ENCODE measurements around the gene MTSS2.
"Not testable (repeated sequence)": the region's sequence is repeated elsewhere in the genome, so short reads cannot be mapped to it uniquely, and the experiment has no call there.

Gene MTSS2

DNA sequence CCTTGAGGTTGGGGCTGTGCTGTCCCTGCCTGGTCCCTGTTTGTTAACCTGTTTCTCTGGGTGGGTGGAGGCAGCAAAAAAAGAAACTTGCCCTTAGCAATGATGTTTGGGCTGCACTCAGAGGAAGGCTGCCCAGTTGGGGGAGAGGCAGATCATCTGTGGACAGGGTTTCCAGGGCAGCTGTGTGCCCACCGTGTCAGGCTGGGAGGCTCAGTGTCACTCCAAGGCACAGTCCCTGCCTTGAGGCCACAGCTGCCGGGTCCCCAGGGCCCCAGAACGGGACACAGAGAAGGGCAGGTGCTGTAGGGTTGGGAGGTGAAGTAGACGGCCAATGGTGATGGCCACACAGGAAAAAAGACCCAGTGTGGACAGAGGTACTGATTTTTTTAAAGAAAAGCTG, 35.6 kb downstream of the MTSS2 start:
- no peak for DNase-seq

GRCh38 chr16:70649300-70649699, 36.6 kb downstream of the MTSS2 start:
- no peak for DNase-seq

DNA sequence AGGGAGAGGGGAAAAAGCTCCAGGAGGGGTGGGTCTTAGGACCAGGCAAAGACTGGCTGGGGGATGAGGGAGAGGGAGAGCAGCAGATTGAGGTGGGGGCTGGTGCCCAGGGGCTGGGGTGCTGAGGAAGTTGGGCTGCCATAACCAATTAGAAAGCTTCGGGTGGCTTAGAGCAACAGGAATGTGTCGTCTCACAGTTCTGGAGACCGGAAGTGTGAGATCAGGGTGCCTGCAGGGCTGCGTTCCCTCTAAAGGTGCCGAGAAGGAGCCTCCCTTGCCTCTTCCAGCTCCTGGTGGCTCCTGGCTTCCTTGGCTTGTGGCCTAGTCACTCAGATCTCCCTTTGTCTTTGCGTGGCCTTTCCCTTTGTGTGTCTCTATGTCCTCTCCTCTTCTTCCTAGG, 37.2 kb downstream of the MTSS2 start:
- DNase-seq, result no peak

DNA sequence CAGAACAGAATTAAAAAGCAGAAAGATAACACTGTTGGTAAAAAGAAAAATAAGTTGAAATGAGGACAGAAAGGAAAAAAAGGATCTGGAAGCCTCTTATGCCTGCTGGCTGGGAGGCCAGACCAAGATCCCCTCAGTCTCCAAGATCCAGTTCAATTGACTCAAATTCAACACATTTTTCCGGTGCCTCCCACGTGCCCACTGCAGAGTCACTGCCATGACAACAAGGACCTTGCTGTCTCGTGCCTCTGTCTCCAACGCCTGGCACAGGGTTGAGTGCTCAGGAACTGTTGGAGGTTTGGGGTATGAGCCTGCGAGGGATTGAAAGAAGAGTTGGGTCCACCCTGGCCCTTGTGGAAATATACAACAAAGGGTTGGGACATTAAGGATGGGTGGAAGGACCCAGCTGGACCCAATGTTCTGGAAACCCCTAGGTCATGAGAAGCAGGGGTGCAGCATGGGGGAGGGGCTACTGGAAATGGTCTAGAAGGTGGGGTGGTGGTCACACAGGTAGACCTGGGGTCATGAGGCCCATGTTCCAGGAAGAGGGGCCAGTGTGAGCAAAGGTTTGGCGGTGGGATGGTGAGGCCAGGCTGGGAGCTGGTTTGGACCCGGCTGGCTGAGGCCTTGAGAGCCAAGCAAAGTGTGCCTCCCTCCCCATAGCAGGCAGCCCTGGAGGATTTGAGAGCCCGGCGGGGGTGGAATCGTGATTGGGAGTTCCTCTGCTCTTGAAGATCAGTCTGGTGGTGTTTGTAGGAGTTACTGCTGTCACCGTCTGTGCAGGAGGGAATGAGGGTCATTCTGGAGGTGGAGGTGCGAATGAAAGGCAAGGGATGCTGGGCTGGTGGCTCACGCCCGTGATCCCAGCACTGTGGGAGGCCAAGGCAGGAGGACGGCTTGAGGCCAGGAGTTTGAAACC, 38.2 kb downstream of the MTSS2 start:
- no peak for DNase-seq

DNA sequence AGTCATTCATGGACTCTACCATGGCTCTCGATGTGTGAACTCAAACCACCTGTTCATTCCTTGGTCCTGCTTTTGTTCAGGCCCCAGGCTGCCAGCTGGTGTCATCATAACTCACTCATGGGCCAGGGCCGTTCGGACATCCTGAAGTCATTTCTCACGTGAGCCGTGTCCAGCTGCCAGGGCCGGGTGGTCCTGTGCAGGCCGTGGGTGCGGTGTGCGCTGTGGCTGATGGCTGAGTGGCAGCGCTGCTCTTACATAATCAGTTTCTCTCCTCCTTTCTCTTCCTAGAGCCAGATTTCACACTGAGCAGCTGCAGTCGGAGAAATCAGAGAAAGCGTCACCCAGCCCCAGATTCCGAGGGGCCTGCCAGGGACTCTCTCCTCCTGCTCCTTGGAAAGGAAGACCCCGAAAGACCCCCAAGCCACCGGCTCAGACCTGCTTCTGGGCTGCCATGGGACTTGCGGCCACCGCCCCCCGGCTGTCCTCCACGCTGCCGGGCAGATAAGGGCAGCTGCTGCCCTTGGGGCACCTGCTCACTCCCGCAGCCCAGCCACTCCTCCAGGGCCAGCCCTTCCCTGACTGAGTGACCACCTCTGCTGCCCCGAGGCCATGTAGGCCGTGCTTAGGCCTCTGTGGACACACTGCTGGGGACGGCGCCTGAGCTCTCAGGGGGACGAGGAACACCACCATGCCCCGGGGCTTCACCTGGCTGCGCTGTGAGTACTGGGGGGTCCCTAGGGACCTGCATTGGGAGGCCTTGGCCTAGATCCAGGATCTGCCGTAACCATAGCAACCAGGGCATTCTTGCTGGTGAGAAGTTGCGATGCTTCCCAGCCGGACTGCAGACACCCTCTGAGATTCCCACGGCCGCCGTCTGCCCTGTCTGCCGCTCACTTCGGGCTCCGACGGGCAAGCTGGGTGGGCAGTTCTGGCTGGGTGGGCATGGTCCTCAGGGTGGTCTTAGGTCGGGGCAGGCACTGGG, 39.3 kb downstream of the MTSS2 start, which contains the start of gene IL34:
TSS of gene IL34 (plus strand) at position 300 of the 982 bp plus-strand sequence. CDS start at position 689, 389 bp downstream.
- DNase-seq, result no peak

- DNase-seq, result no peak
Observed at GRCh38 chr16:70644763-70645597, 40.9 kb downstream of the MTSS2 start.

DNA sequence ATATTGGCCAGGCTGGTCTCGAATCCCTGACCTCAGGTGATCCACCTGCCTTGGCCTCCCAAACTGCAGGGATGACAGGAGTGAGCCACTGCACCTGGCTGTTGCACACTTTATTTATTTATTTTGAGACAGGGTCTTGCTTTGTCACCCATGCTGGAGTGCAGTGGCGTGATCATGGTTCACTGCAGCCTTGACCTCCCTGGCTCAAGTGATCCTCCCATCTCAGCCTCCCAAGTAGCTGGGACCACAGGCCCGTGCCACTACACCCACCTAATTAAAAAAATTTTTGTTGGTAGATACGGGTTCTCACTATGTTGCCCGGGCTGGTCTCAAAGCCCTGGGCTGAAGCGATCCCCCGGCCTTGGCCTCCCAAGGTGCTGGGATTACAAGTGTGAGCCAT, 42.6 kb downstream of the MTSS2 start:
- not testable (repeated sequence) for DNase-seq

- DNase-seq, result no peak
Observed at GRCh38 chr16:70642633-70643032, 43.2 kb downstream of the MTSS2 start.

DNA sequence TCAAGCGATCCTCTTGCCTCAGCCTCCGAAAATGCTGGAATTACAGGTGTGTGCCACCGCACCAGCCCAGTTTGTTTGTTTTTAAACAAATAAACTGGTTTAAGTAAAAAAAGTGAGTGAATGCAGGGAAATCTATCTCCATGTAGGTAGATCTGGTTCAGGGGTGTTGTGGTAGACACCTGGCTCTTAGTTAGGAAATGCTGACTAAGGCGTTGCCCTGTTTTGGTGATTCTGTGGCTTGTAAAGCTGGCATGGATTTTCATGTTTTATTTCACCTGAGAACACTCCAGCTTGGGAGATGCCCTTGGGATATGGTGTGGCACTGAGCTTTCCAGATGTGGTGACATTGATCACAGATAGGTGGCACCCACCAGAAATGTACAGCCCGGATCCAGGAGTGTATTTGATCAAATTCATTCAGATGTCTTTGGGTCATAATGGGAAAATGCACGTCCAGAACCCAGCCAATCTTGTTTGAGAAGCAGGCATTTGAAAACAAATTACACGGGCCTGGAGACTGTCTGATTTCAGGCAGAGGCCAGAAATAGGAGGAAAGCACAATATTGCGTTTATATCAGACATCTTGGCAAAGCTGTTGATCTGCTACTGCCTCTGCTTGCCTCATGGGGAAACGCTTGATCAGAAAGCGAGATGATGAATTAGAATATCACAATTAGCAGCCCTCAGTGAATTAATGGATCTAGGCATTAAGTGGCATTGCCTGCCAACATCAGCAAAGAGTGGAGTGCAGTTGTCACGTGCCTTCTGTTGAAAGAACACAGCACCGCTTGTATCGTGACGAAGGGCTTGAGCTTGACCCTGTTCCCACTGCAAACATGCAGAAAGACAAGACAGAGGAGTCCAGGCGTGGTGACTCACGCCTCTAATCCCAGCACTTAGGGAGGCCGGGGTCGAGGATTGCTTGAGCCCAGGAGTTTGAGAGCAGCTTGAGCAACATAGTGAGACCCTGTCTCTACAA, 46.8 kb downstream of the MTSS2 start:
- no peak for DNase-seq
